Fibroblast of villous mesenchyme (primary cell): ENCODE measurements around the gene MANSC4. TPM values are rescaled to one million over a fixed set of nuclear protein-coding genes. Genes with fewer than 3 reads are reported as not detected.

Source experiments
- DNase-seq: peaks from one replicate; pipeline ENCODE4 v3.0.0-alpha.2; 2010; ENCODE audit warnings: low read depth
- H3K4me3 ChIP-seq: 2 replicates; pipeline ENCODE4 v1.5.1; 2011; ENCODE audit warnings: low read depth, mild to moderate bottlenecking, low read length
- CTCF ChIP-seq: IDR thresholded peaks from 2 replicates; pipeline ENCODE4 v1.5.1; 2012; ENCODE audit warnings: low read depth, mild to moderate bottlenecking, low read length; ENCODE audit not compliant: insufficient read depth
- total RNA-seq: library from RNA; depleted of rRNA; stranded (reverse); fragments of >200 nt; gene quantifications from 2 replicates; pipeline ENCODE4 v1.2.3, GENCODE V29; 2012

The MANSC4 gene
- total RNA-seq, 1 donor, result not detected

- peak; percentile 76 for DNase-seq
- H3K4me3 ChIP-seq, result no peak overlapping the region
- peak; percentile 81 for TF ChIP-seq CTCF
Observed at GRCh38 chr12:27821259-27821973, 41.4 kb upstream of the MANSC4 start.

- peak; percentile 2 for TF ChIP-seq CTCF
- no peak for DNase-seq
- H3K4me3 ChIP-seq, result no peak overlapping the region
Observed at GRCh38 chr12:27820564-27820963, 40.5 kb upstream of the MANSC4 start.

GRCh38 chr12:27818401-27818918, 38.4 kb upstream of the MANSC4 start:
- TF ChIP-seq CTCF, result no peak
- DNase-seq, result no peak
- H3K4me3 ChIP-seq, result no peak overlapping the region

- no peak for DNase-seq
- no peak for TF ChIP-seq CTCF
- H3K4me3 ChIP-seq, result no peak overlapping the region
Observed at GRCh38 chr12:27817766-27818165, 37.7 kb upstream of the MANSC4 start.

- no peak overlapping the region for H3K4me3 ChIP-seq
- peak; percentile 62 for DNase-seq
- TF ChIP-seq CTCF, result no peak
Observed at GRCh38 chr12:27814851-27815591, 35.0 kb upstream of the MANSC4 start.

GRCh38 chr12:27814411-27814810, 34.4 kb upstream of the MANSC4 start:
- peak; percentile 14 for DNase-seq
- no peak overlapping the region for H3K4me3 ChIP-seq
- TF ChIP-seq CTCF, result no peak
